GM23338 (cell line): ENCODE results near the gene ADRB2.

ENCODE experiments used
- CREB1 ChIP-seq: fragments of 250-450 bp; sonication (Bioruptor Pico); IDR thresholded peaks from 2 replicates; pipeline ENCODE4 v1.5.0; 2020; ENCODE audit warnings: low read depth, mild to moderate bottlenecking, moderate library complexity
- CTCF ChIP-seq, 2 experiments: fragments of 200-600 bp in 1 of 2; sonication (generic) in 1 of 2; conservative IDR thresholded peaks; 2 replicates each; pipeline versions ENCODE4 v1.5.1 to v1.6.1; 2016 to 2017; ENCODE audit warnings: antibody characterized with exemption in 2 of 2, low read depth in 2 of 2, mild to moderate bottlenecking in 2 of 2, moderate library complexity in 1 of 2
- EZH2 ChIP-seq: fragments of 200-600 bp; sonication (generic); IDR thresholded peaks from one replicate; pipeline ENCODE4 v1.8.0; 2017; ENCODE audit warnings: antibody characterized with exemption, mild to moderate bottlenecking, low read depth; ENCODE audit not compliant: unreplicated experiment
- JUNB ChIP-seq: IDR thresholded peaks from one replicate; pipeline ENCODE4 v1.6.1; 2016; ENCODE audit warnings: antibody characterized with exemption; ENCODE audit not compliant: unreplicated experiment
- NANOG ChIP-seq: IDR thresholded peaks from 2 replicates; pipeline ENCODE4 v1.6.1; 2016; ENCODE audit warnings: antibody characterized with exemption, borderline replicate concordance
- POLR2AphosphoS5 ChIP-seq: IDR thresholded peaks from 2 replicates; pipeline ENCODE4 v1.6.1; 2016; ENCODE audit warnings: antibody characterized with exemption, low read depth
- TF ChIP-seq, protein P1 (sequence below): IDR thresholded peaks from 2 replicates; pipeline ENCODE4 v1.6.1; 2016; ENCODE audit warnings: antibody characterized with exemption
- TF ChIP-seq, protein P2 (sequence below): fragments of 250-450 bp; sonication (Bioruptor Pico); IDR thresholded peaks from 2 replicates; pipeline ENCODE4 v1.5.0; 2020; ENCODE audit warnings: mild to moderate bottlenecking, moderate library complexity

- no peak for TF ChIP-seq JUNB
- no peak for TF ChIP-seq CREB1 (CRISPR knock-in tag)
- no peak for TF ChIP-seq CTCF (conservative IDR thresholded peaks at IDR 0.05; ENCODE audit: low read depth in 2 of 2)
- TF ChIP-seq, protein P1, sequence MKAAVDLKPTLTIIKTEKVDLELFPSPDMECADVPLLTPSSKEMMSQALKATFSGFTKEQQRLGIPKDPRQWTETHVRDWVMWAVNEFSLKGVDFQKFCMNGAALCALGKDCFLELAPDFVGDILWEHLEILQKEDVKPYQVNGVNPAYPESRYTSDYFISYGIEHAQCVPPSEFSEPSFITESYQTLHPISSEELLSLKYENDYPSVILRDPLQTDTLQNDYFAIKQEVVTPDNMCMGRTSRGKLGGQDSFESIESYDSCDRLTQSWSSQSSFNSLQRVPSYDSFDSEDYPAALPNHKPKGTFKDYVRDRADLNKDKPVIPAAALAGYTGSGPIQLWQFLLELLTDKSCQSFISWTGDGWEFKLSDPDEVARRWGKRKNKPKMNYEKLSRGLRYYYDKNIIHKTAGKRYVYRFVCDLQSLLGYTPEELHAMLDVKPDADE = no peak
- TF ChIP-seq NANOG = no peak
- TF ChIP-seq POLR2AphosphoS5 = no peak
- TF ChIP-seq EZH2 = no peak
- TF ChIP-seq, protein P2, sequence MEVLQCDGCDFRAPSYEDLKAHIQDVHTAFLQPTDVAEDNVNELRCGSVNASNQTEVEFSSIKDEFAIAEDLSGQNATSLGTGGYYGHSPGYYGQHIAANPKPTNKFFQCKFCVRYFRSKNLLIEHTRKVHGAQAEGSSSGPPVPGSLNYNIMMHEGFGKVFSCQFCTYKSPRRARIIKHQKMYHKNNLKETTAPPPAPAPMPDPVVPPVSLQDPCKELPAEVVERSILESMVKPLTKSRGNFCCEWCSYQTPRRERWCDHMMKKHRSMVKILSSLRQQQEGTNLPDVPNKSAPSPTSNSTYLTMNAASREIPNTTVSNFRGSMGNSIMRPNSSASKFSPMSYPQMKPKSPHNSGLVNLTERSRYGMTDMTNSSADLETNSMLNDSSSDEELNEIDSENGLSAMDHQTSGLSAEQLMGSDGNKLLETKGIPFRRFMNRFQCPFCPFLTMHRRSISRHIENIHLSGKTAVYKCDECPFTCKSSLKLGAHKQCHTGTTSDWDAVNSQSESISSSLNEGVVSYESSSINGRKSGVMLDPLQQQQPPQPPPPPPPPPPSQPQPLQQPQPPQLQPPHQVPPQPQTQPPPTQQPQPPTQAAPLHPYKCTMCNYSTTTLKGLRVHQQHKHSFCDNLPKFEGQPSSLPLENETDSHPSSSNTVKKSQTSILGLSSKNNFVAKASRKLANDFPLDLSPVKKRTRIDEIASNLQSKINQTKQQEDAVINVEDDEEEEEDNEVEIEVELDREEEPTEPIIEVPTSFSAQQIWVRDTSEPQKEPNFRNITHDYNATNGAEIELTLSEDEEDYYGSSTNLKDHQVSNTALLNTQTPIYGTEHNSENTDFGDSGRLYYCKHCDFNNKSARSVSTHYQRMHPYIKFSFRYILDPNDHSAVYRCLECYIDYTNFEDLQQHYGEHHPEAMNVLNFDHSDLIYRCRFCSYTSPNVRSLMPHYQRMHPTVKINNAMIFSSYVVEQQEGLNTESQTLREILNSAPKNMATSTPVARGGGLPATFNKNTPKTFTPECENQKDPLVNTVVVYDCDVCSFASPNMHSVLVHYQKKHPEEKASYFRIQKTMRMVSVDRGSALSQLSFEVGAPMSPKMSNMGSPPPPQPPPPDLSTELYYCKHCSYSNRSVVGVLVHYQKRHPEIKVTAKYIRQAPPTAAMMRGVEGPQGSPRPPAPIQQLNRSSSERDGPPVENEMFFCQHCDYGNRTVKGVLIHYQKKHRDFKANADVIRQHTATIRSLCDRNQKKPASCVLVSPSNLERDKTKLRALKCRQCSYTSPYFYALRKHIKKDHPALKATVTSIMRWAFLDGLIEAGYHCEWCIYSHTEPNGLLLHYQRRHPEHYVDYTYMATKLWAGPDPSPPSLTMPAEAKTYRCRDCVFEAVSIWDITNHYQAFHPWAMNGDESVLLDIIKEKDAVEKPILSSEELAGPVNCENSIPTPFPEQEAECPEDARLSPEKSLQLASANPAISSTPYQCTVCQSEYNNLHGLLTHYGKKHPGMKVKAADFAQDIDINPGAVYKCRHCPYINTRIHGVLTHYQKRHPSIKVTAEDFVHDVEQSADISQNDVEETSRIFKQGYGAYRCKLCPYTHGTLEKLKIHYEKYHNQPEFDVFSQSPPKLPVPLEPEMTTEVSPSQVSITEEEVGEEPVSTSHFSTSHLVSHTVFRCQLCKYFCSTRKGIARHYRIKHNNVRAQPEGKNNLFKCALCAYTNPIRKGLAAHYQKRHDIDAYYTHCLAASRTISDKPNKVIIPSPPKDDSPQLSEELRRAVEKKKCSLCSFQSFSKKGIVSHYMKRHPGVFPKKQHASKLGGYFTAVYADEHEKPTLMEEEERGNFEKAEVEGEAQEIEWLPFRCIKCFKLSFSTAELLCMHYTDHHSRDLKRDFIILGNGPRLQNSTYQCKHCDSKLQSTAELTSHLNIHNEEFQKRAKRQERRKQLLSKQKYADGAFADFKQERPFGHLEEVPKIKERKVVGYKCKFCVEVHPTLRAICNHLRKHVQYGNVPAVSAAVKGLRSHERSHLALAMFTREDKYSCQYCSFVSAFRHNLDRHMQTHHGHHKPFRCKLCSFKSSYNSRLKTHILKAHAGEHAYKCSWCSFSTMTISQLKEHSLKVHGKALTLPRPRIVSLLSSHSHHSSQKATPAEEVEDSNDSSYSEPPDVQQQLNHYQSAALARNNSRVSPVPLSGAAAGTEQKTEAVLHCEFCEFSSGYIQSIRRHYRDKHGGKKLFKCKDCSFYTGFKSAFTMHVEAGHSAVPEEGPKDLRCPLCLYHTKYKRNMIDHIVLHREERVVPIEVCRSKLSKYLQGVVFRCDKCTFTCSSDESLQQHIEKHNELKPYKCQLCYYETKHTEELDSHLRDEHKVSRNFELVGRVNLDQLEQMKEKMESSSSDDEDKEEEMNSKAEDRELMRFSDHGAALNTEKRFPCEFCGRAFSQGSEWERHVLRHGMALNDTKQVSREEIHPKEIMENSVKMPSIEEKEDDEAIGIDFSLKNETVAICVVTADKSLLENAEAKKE (CRISPR knock-in tag) = no peak
These were observed 15.1 kb downstream of the ADRB2 start for GRCh38 chr5:148841519-148841918.
